ENCODE data around the gene PAFAH1B2. TPM values are rescaled to one million over a fixed set of nuclear protein-coding genes. Genes with fewer than 3 reads are reported as not detected.

PAFAH1B2 gene
- polyA plus RNA-seq, 1 donor from 2014 or later = 85.9 TPM

- TF ChIP-seq, protein P1, sequence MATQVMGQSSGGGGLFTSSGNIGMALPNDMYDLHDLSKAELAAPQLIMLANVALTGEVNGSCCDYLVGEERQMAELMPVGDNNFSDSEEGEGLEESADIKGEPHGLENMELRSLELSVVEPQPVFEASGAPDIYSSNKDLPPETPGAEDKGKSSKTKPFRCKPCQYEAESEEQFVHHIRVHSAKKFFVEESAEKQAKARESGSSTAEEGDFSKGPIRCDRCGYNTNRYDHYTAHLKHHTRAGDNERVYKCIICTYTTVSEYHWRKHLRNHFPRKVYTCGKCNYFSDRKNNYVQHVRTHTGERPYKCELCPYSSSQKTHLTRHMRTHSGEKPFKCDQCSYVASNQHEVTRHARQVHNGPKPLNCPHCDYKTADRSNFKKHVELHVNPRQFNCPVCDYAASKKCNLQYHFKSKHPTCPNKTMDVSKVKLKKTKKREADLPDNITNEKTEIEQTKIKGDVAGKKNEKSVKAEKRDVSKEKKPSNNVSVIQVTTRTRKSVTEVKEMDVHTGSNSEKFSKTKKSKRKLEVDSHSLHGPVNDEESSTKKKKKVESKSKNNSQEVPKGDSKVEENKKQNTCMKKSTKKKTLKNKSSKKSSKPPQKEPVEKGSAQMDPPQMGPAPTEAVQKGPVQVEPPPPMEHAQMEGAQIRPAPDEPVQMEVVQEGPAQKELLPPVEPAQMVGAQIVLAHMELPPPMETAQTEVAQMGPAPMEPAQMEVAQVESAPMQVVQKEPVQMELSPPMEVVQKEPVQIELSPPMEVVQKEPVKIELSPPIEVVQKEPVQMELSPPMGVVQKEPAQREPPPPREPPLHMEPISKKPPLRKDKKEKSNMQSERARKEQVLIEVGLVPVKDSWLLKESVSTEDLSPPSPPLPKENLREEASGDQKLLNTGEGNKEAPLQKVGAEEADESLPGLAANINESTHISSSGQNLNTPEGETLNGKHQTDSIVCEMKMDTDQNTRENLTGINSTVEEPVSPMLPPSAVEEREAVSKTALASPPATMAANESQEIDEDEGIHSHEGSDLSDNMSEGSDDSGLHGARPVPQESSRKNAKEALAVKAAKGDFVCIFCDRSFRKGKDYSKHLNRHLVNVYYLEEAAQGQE (IDR thresholded peaks at IDR 0.05; ENCODE audit: borderline replicate concordance) = no peak
- TF ChIP-seq TAF1 (IDR thresholded peaks at IDR 0.05; ENCODE audit: low read depth) (no peak), SMC3 (conservative IDR thresholded peaks at IDR 0.05; ENCODE audit: poor library complexity) (no peak), EP300 (conservative IDR thresholded peaks at IDR 0.05; ENCODE audit: poor library complexity, severe bottlenecking) (no peak), CTCF (IDR thresholded peaks at IDR 0.05; ENCODE audit: poor library complexity, severe bottlenecking) (no peak), EZH2 (IDR thresholded peaks at IDR 0.05; ENCODE audit: borderline replicate concordance, insufficient read depth, low read length, poor library complexity, severe bottlenecking) (no peak)
- no peak overlapping the region for H3K4me2 ChIP-seq (ENCODE audit: low read length)
- no peaks in the 10 kb centered on the region for H3K36me3 ChIP-seq (ENCODE audit: insufficient read depth, low read length)
- no peaks in the 10 kb centered on the region for H3K9me3 ChIP-seq (ENCODE audit: low read length)
- no peak overlapping the region for H3K27ac ChIP-seq (ENCODE audit: low read length)
- no peaks in the 10 kb centered on the region for H3K79me2 ChIP-seq (replicated peaks; ENCODE audit: insufficient read depth, low read length)
- H3K9ac ChIP-seq (ENCODE audit: low read length) = no peak overlapping the region
- H4K20me1 ChIP-seq (ENCODE audit: insufficient read depth) = no peaks in the 10 kb centered on the region
- no peaks in the 10 kb centered on the region for H3K9me2 ChIP-seq (ENCODE audit: insufficient read depth, low read length)
- no peaks in the 10 kb centered on the region for H3K27me3 ChIP-seq (ENCODE audit: insufficient read depth, low read depth, low read length)
- H3F3A ChIP-seq (ENCODE audit: insufficient read depth, low read length, poor library complexity, severe bottlenecking) = no peaks in the 10 kb centered on the region
- H2AFZ ChIP-seq (ENCODE audit: low read depth, low read length) = no peak overlapping the region
- H3K4me3 ChIP-seq (ENCODE audit: low read length) = no peak overlapping the region
Measured at GRCh38 chr11:117217141-117218084, 73.3 kb downstream of the PAFAH1B2 start.

DNA sequence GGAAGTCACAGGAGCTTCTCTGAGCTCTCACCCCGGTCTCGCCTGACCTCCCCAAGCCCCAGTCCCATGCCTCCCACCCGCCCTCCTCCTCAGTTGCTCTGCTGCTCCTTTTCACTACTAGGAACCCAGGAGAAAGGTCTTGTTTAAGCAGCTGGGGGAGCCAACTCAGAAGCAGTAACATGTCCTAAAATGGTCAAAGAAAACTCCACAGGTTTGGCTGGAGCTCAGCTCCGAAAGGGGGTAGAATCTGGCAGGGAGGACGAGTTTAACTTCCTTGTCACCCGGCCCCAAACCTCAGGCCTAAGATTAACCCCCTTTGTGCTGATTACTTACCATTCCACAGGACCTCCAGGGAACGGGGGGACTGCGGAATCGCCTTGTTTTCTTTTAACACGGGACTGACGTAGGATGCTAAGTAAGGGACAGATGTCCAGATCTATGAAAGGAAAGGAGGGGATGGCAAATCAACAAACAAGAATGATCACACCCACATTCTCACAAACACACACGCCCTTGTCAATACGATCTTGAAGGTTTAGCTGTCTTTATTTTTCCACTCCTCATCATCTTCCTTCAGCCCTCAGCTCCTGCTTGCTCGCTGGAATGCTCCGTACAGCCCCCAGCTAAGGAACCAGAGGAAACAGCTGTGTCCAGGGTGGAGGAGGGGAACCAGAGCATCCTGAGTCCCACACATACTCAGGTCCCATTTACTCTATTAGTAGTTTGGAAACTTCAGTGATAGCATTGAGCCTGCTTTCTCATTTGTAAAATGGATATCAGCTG is 74.2 kb downstream of the PAFAH1B2 start:
- Histone ChIP-seq H2AFZ (ENCODE audit: low read depth, low read length) (no peak overlapping the region), H3K9ac (ENCODE audit: low read length) (no peak overlapping the region), H3K4me2 (ENCODE audit: low read length) (no peak overlapping the region), H3K27me3 (ENCODE audit: insufficient read depth, low read depth, low read length) (no peaks in the 10 kb centered on the region), H4K20me1 (ENCODE audit: insufficient read depth) (no peaks in the 10 kb centered on the region), H3K9me2 (ENCODE audit: insufficient read depth, low read length) (no peaks in the 10 kb centered on the region), H3K4me3 (ENCODE audit: low read length) (no peak overlapping the region), H3K9me3 (ENCODE audit: low read length) (no peaks in the 10 kb centered on the region), H3K27ac (ENCODE audit: low read length) (no peak overlapping the region), H3F3A (ENCODE audit: insufficient read depth, low read length, poor library complexity, severe bottlenecking) (no peaks in the 10 kb centered on the region), H3K36me3 (ENCODE audit: insufficient read depth, low read length) (no peaks in the 10 kb centered on the region), H3K79me2 (replicated peaks; ENCODE audit: insufficient read depth, low read length) (no peaks in the 10 kb centered on the region)
- TF ChIP-seq EZH2 (IDR thresholded peaks at IDR 0.05; ENCODE audit: borderline replicate concordance, insufficient read depth, low read length, poor library complexity, severe bottlenecking) = no peak
- no peak for TF ChIP-seq RAD21 (conservative IDR thresholded peaks at IDR 0.05)
- no peak for TF ChIP-seq EP300 (conservative IDR thresholded peaks at IDR 0.05; ENCODE audit: poor library complexity, severe bottlenecking)
